ENCODE results near the gene CHRM4.

Gene CHRM4

GRCh38 chr11:46347637-46348311 is 43.8 kb downstream of the CHRM4 start:
- DNase-seq (ENCODE audit: low spot score) = no peak

- DNase-seq (ENCODE audit: low spot score) = peak; percentile 88
Measured at GRCh38 chr11:46346886-46347636, 44.5 kb downstream of the CHRM4 start, which contains the start of gene DGKZ. Gene DGKZ, plus strand, starts transcription at chr11:46347463. Its CDS starts 197 bp downstream, at chr11:46347660.

GRCh38 chr11:46345881-46346484 is 45.6 kb downstream of the CHRM4 start:
- DNase-seq (ENCODE audit: low spot score) = no peak

GRCh38 chr11:46345131-46345597 is 46.4 kb downstream of the CHRM4 start:
- DNase-seq (ENCODE audit: low spot score) = no peak

- DNase-seq (ENCODE audit: low spot score) = no peak
Measured at GRCh38 chr11:46343520-46343919, 48.1 kb downstream of the CHRM4 start.

GRCh38 chr11:46342239-46342638 is 49.3 kb downstream of the CHRM4 start:
- no peak for DNase-seq (ENCODE audit: low spot score)

GRCh38 chr11:46341454-46341853 is 50.1 kb downstream of the CHRM4 start:
- no peak for DNase-seq (ENCODE audit: low spot score)

- DNase-seq (ENCODE audit: low spot score) = no peak
Measured at GRCh38 chr11:46339816-46340215, 51.8 kb downstream of the CHRM4 start.

GRCh38 chr11:46338988-46339666 is 52.4 kb downstream of the CHRM4 start:
- DNase-seq (ENCODE audit: low spot score) = no peak

- DNase-seq (ENCODE audit: low spot score) = no peak
Measured at GRCh38 chr11:46338636-46338987, 53.0 kb downstream of the CHRM4 start.

GRCh38 chr11:46337626-46338345 is 53.8 kb downstream of the CHRM4 start:
- no peak for DNase-seq (ENCODE audit: low spot score)

GRCh38 chr11:46336563-46337180 is 54.9 kb downstream of the CHRM4 start:
- DNase-seq (ENCODE audit: low spot score) = no peak

GRCh38 chr11:46335890-46336562 is 55.5 kb downstream of the CHRM4 start:
- no peak for DNase-seq (ENCODE audit: low spot score)

- DNase-seq (ENCODE audit: low spot score) = no peak
Measured at GRCh38 chr11:46335271-46335670, 56.3 kb downstream of the CHRM4 start.

GRCh38 chr11:46334211-46334610 is 57.4 kb downstream of the CHRM4 start:
- DNase-seq (ENCODE audit: low spot score) = no peak

Measured in HuH-7 (cell line).